ENCODE data around the gene TNRC6A. TPM values are rescaled to one million over a fixed set of nuclear protein-coding genes. Genes with fewer than 3 reads are reported as not detected.

The TNRC6A gene
- total RNA-seq (2013; cell fraction: nucleolus; rRNA removed), result 165 and 188 TPM in 2 replicates
- total RNA-seq (2014; rRNA removed), result 28.2 and 33.5 TPM in 2 replicates
- total RNA-seq (2014; rRNA removed; fragmentation: Illumina TruSeq; extraction: Trizol), result 31.9 and 32.2 TPM in 2 replicates
- 35.3 and 41.3 TPM in 2 replicates for total RNA-seq (2021)
- polyA plus RNA-seq (2011; ENCODE audit: low read depth), result 10.9 TPM
- 35.7 and 37.1 TPM in 2 replicates for polyA plus RNA-seq (2011; rRNA removed)
- polyA plus RNA-seq (2011; cell fraction: cytosol; rRNA removed), result 34.2 and 40.7 TPM in 2 replicates
- 78.5 and 90.6 TPM in 2 replicates for polyA plus RNA-seq (2011; cell fraction: nucleus; rRNA removed)
- polyA plus RNA-seq (2012), result 16.5 and 16.8 TPM in 2 replicates
- 36.9 and 56.5 TPM in 2 replicates for polyA plus RNA-seq (2014; fragmentation: Illumina TruSeq; extraction: Trizol)
- polyA plus RNA-seq (2014; fragmentation: Nextera tagmentation; extraction: Ambion mirVana), result 1 to 10 TPM; 4.6 to 4.9 TPM
- 31.2 and 34.7 TPM in 2 replicates for polyA plus RNA-seq (2014; rRNA removed)
- polyA plus RNA-seq (2016; fragmentation: Nextera tagmentation; extraction: Ambion mirVana), result 10 to 100 TPM; 25.9 TPM
- polyA minus RNA-seq (2011; rRNA and poly(A)+ RNA removed), result 61.0 and 82.4 TPM in 2 replicates
- 17.1 and 19.3 TPM in 2 replicates for polyA minus RNA-seq (2011; cell fraction: cytosol; rRNA and poly(A)+ RNA removed)
- polyA minus RNA-seq (2011; cell fraction: nucleus; rRNA and poly(A)+ RNA removed), result 56.8 and 91.5 TPM in 2 replicates
- Bru-seq, nascent RNA, result percentile 91 among the genes with signal in this experiment
- percentile 93 among the genes with signal in this experiment for BruChase-seq, experiment 1, labeled RNA remaining after a 6-hour chase
- BruChase-seq, experiment 2, labeled RNA remaining after a 2-hour chase, result percentile 96 among the genes with signal in this experiment
- long read RNA-seq, experiment 1, partial matches to known transcripts, result 2 of 3 reads
- long read RNA-seq, experiment 1, other reads (novel, unspliced or antisense), result 1 of 3 reads
- long read RNA-seq, experiment 2, partial matches to known transcripts, result 10 of 18 reads
- long read RNA-seq, experiment 2, other reads (novel, unspliced or antisense), result 8 of 18 reads

- CTCF ChIA-PET, result interaction anchor here (0.5 to 1.4 kb wide), 4 partner anchors 21 to 150 kb away, joined by 3 to 6 read pairs (median 4); no protein-coding TSS in a partner anchor
- no peaks in the 10 kb centered on the region for H3K27me3 ChIP-seq (replicated peaks in 1 of 2; ENCODE audit: control insufficient read depth in 2 of 2, insufficient read depth in 2 of 2, low read length in 1 of 2)
- H3K9me3 ChIP-seq (replicated peaks; ENCODE audit: control insufficient read depth, insufficient read depth, low read length), result no peaks in the 10 kb centered on the region
- POLR2A ChIA-PET, result interaction anchor here (2.1 kb wide), 1 partner anchor 190 kb away, joined by 5 read pairs; the partner anchor contains the start of gene RBBP6
- peaks cover 0 to 7% of the 10 kb centered on the region in 2 experiments; a peak in 1 of 4 replicates for H3K36me3 ChIP-seq (ENCODE audit: control insufficient read depth in 2 of 2, insufficient read depth in 2 of 2, low read length in 1 of 2)
- RAD21 ChIA-PET (ENCODE audit: unreplicated experiment), result interaction anchor here (1.3 kb wide), 2 partner anchors 62 to 67 kb away, joined by 4 to 6 read pairs; no protein-coding TSS in a partner anchor
- peak within 1 kb of the TSS; percentile 97 for H3K4me3 ChIP-seq
- peak within 1 kb of the TSS; percentile 76 for H3K27ac ChIP-seq (ENCODE audit: control insufficient read depth, insufficient read depth)
- SMC1A ChIA-PET (ENCODE audit: uncharacterized antibody, unreplicated experiment), result interaction anchor here (1.2 to 2.6 kb wide), 2 partner anchors 11 to 12 kb away, joined by 4 to 12 read pairs; no protein-coding TSS in a partner anchor
- BruUV-seq (replicated peaks), result no TSS peak
- H2AFZ ChIP-seq (ENCODE audit: control insufficient read depth, low read depth, low read length), result peak within 1 kb of the TSS; percentile 83
- no peak for FAIRE-seq
- H3K4me2 ChIP-seq (ENCODE audit: control insufficient read depth, insufficient read depth), result peak within 1 kb of the TSS; percentile 82
- DNase-seq (ENCODE audit: low read depth, low spot score), result peak; percentile 36
- no peaks in the 10 kb centered on the region; the same call in 1 of the 2 replicates for H4K20me1 ChIP-seq (ENCODE audit: control insufficient read depth, insufficient read depth)
- in situ Hi-C loops (cut with MboI) (no loop called here), intact Hi-C loops (cut with micrococcal nuclease; ENCODE audit: unreplicated experiment) (no loop called here)
- peak; percentile 95 for ATAC-seq
- peaks cover 50% of the 10 kb centered on the region for H3K79me2 ChIP-seq (ENCODE audit: control insufficient read depth, insufficient read depth, low read length)
- WGBS (ENCODE audit: insufficient coverage, insufficient replicate concordance, low lambda C conversion rate, missing lambda C conversion rate), result 2% methylated on average over 70 of the region's 78 CpGs
- peak within 1 kb of the TSS; percentile 86 for H3K9ac ChIP-seq (ENCODE audit: control insufficient read depth, insufficient read depth, low read length)
- H3K4me1 ChIP-seq (ENCODE audit: control insufficient read depth, insufficient read depth, low read length), result peaks cover 24% of the 10 kb centered on the region
- peak; percentile 96 for TF ChIP-seq NKRF (conservative IDR thresholded peaks at IDR 0.05)
- TF ChIP-seq SMARCA5 (IDR thresholded peaks at IDR 0.05), result 0 out of 2 replicates have a peak, but pooled peaks have one; percentile 70
- TF ChIP-seq BMI1 (IDR thresholded peaks at IDR 0.05; ENCODE audit: borderline replicate concordance), result peak; percentile 72; the same call in 1 of the 2 replicates
- peak; percentile 84; the same call in 1 of the 2 replicates for TF ChIP-seq ZNF207 (IDR thresholded peaks at IDR 0.05; ENCODE audit: borderline replicate concordance)
- TF ChIP-seq NR2F1 (conservative IDR thresholded peaks at IDR 0.05), result peak; percentile 80
- TF ChIP-seq NFXL1 (IDR thresholded peaks at IDR 0.05; ENCODE audit: borderline replicate concordance), result peak; percentile 36; the same call in 1 of the 2 replicates
- no peak for TF ChIP-seq NRF1 (conservative IDR thresholded peaks at IDR 0.05; ENCODE audit: low read depth, low read length)
- no peak for TF ChIP-seq CEBPB (IDR thresholded peaks at IDR 0.05; ENCODE audit: borderline replicate concordance in 1 of 2, low read depth in 2 of 2, low read length in 2 of 2)
- TF ChIP-seq ZBTB11 (CRISPR knock-in tag; IDR thresholded peaks at IDR 0.05), result peak; percentile 74
- TF ChIP-seq KAT2A (conservative IDR thresholded peaks at IDR 0.05; ENCODE audit: control insufficient read depth, low read depth, low read length), result no peak
- no peak for TF ChIP-seq FOXK2 (IDR thresholded peaks at IDR 0.05)
- 0 out of 2 replicates have a peak, but pooled peaks have one; percentile 64 for TF ChIP-seq TARDBP (IDR thresholded peaks at IDR 0.05; ENCODE audit: borderline replicate concordance)
- no peak for TF ChIP-seq PAX8 (IDR thresholded peaks at IDR 0.05)
These were observed at the start of gene TNRC6A for GRCh38 chr16:24729243-24729950. TSS of gene TNRC6A (plus strand) at chr16:24729651. CDS start at chr16:24729842, 191 bp downstream.
